Endothelial cell of umbilical vein (primary cell): ENCODE measurements around the gene SMG1.
A peak's percentile ranks its signal among the peaks of the same experiment; 100 is the strongest.

Experiments
- CTCF ChIP-seq, 2 donors: IDR thresholded peaks; 1 replicate in 1 of 2; 2 replicates in 1 of 2; pipeline ENCODE4 v1.5.1; 2011; ENCODE audit warnings: low read length in 2 of 2, mild to moderate bottlenecking in 2 of 2, moderate library complexity in 2 of 2, control low read depth in 1 of 2, inconsistent platforms in 1 of 2, low read depth in 1 of 2; ENCODE audit not compliant: insufficient read depth in 1 of 2; ENCODE audit errors: extremely low read depth in 1 of 2
- EZH2 ChIP-seq: IDR thresholded peaks from 2 replicates; pipeline ENCODE4 v1.6.1; 2012; ENCODE audit warnings: borderline replicate concordance, low read depth, mild to moderate bottlenecking, moderate library complexity, low read length, inconsistent platforms; ENCODE audit not compliant: severe bottlenecking
- POLR2A ChIP-seq: IDR thresholded peaks from 2 replicates; pipeline ENCODE4 v1.6.1; 2012; ENCODE audit warnings: low read depth, mild to moderate bottlenecking, control low read depth, low read length
- POLR2AphosphoS5 ChIP-seq: IDR thresholded peaks from 2 replicates; pipeline ENCODE4 v1.6.1; 2012; ENCODE audit warnings: low read depth, mild to moderate bottlenecking, control low read depth, low read length, moderate library complexity; ENCODE audit not compliant: insufficient read depth

- no peak for TF ChIP-seq CTCF (IDR thresholded peaks at IDR 0.05; ENCODE audit: extremely low read depth in 1 of 2, insufficient read depth in 1 of 2, low read depth in 1 of 2, low read length in 2 of 2)
- TF ChIP-seq EZH2, result no peak
- TF ChIP-seq POLR2A, result no peak
- peak; percentile 22 for TF ChIP-seq POLR2AphosphoS5
Observed at GRCh38 chr16:18803569-18804462, 122.4 kb downstream of the SMG1 start.
